ENCODE results near the gene GUCA1A.

GRCh38 chr6:42135161-42135560 is 38.0 kb upstream of the GUCA1A start:
- TF ChIP-seq, protein P1, sequence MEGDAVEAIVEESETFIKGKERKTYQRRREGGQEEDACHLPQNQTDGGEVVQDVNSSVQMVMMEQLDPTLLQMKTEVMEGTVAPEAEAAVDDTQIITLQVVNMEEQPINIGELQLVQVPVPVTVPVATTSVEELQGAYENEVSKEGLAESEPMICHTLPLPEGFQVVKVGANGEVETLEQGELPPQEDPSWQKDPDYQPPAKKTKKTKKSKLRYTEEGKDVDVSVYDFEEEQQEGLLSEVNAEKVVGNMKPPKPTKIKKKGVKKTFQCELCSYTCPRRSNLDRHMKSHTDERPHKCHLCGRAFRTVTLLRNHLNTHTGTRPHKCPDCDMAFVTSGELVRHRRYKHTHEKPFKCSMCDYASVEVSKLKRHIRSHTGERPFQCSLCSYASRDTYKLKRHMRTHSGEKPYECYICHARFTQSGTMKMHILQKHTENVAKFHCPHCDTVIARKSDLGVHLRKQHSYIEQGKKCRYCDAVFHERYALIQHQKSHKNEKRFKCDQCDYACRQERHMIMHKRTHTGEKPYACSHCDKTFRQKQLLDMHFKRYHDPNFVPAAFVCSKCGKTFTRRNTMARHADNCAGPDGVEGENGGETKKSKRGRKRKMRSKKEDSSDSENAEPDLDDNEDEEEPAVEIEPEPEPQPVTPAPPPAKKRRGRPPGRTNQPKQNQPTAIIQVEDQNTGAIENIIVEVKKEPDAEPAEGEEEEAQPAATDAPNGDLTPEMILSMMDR (conservative IDR thresholded peaks at IDR 0.05 in 1 of 2, IDR thresholded peaks at IDR 0.05 in 1 of 2; ENCODE audit: extremely low read depth in 1 of 2, insufficient read depth in 1 of 2, low read depth in 1 of 2, low read length in 2 of 2) = no peak
- TF ChIP-seq EZH2 (IDR thresholded peaks at IDR 0.05; ENCODE audit: borderline replicate concordance, low read length) = no peak
